Thyroid gland (tissue), 4 donors: ENCODE data around the gene DNASE2B. TPM values are rescaled to one million over a fixed set of nuclear protein-coding genes. Genes with fewer than 3 reads are reported as not detected.

Source experiments
- DNase-seq, 2 donors: peaks; one replicate each; pipeline ENCODE4 v3.0.0-alpha.2; 2019
- H3K27ac ChIP-seq, 3 donors: fragments of 200-600 bp; sonication (generic); 1 replicate in 2 of 3; 2 replicates in 1 of 3; pipeline ENCODE4 v1.5.1; 2016 to 2019; ENCODE audit warnings: mild to moderate bottlenecking in 1 of 3, moderate library complexity in 1 of 3
- H3K27me3 ChIP-seq: fragments of 200-600 bp; sonication (generic); one replicate; pipeline ENCODE4 v1.5.1; 2019
- H3K36me3 ChIP-seq, 2 donors: fragments of 200-600 bp; sonication (generic); one replicate each; pipeline ENCODE4 v1.5.1; 2016 to 2019
- H3K4me1 ChIP-seq, 2 donors: fragments of 200-600 bp; sonication (generic); one replicate each; pipeline ENCODE4 v1.5.1; 2017 to 2019
- H3K4me3 ChIP-seq, 3 donors: fragments of 200-600 bp; sonication (generic); replicated peaks in 1 of 3; 1 replicate in 2 of 3; 2 replicates in 1 of 3; pipeline ENCODE4 v1.5.1; 2016; ENCODE audit warnings: mild to moderate bottlenecking in 1 of 3
- H3K9me3 ChIP-seq: fragments of 200-600 bp; sonication (generic); one replicate; pipeline ENCODE4 v1.5.1; 2017
- CTCF ChIP-seq, 6 experiments: fragments of 200-600 bp in 3 of 6; fragments of 450-650 bp in 3 of 6; sonication (generic) in 3 of 6; IDR thresholded peaks; one replicate each; pipeline ENCODE4 v1.5.1; 2016 to 2019; ENCODE audit warnings: antibody characterized with exemption in 6 of 6, mild to moderate bottlenecking in 2 of 6, inconsistent platforms in 1 of 6, moderate library complexity in 1 of 6
- POLR2A ChIP-seq, 2 donors: fragments of 450-650 bp; IDR thresholded peaks; one replicate each; pipeline ENCODE4 v1.6.1; 2017; ENCODE audit warnings: antibody characterized with exemption in 2 of 2, mild to moderate bottlenecking in 2 of 2, moderate library complexity in 1 of 2
- WGBS, 2 donors: methylation state at CpG; one replicate each; pipeline ENCODE4 v1.1.5; 2017; 5-methylcytosine and 5-hydroxymethylcytosine counted together
- intact Hi-C: fragments of 100-400 bp; cut with DNase I; formaldehyde crosslinking; loops from one replicate; pipeline ENCODE4 v1.15.1; 2023
- total RNA-seq, 4 donors: library from RNA; depleted of rRNA; stranded (reverse); fragments of >200 nt; gene quantifications; one replicate each; pipeline ENCODE4 v1.2.3, GENCODE V29; 2016

The DNASE2B gene
- total RNA-seq, 4 donors from 2014 or later, result 0.88 TPM; not detected in 3

DNA sequence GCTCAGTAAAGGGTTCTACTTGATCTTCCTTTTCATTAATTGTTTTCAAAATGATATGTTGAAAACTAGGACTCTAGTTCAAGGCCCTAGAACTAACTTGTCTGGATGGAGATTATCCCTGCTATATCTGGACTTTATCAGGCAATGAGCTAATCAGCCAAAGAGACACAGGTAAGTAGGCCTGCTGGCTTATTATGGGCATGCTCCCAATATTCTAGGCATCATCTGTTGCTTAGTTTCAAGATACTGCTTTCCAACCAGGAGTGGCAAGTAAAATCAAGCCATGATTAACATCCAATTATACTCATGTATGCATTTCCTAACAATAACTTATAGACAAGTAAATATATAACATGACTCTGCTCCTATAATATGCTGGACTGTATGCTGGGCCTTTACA lies 4.2 kb downstream of the DNASE2B start:
- DNase-seq, result no peak
- TF ChIP-seq POLR2A (IDR thresholded peaks at IDR 0.05) (no peak), CTCF (IDR thresholded peaks at IDR 0.05) (no peak)

GRCh38 chr1:84403347-84403746 lies 5.1 kb downstream of the DNASE2B start:
- Histone ChIP-seq H3K27me3 (no peaks in the 10 kb centered on the region), H3K4me1 (peaks cover 3 to 9% of the 10 kb centered on the region in 2 donors), H3K9me3 (no peaks in the 10 kb centered on the region), H3K4me3 (no peak overlapping the region), H3K36me3 (no peaks in the 10 kb centered on the region), H3K27ac (no peak overlapping the region)
- DNase-seq, result no peak
- 85 to 88% methylated on average over 2 of the region's 2 CpGs for WGBS, 2 donors
- TF ChIP-seq CTCF (IDR thresholded peaks at IDR 0.05) (no peak), POLR2A (IDR thresholded peaks at IDR 0.05) (no peak)
- intact Hi-C loops, result no loop called here

More for the DNA sequence above, 4.2 kb downstream of the DNASE2B start:
- peaks cover 0 to under 1% of the 10 kb centered on the region in 2 donors for H3K4me1 ChIP-seq
- no peak overlapping the region for H3K27ac ChIP-seq
- H3K4me3 ChIP-seq, result no peak overlapping the region
- no peaks in the 10 kb centered on the region for H3K36me3 ChIP-seq
- intact Hi-C loops, result no loop called here
- H3K27me3 ChIP-seq, result no peaks in the 10 kb centered on the region
- H3K9me3 ChIP-seq, result no peaks in the 10 kb centered on the region

DNA sequence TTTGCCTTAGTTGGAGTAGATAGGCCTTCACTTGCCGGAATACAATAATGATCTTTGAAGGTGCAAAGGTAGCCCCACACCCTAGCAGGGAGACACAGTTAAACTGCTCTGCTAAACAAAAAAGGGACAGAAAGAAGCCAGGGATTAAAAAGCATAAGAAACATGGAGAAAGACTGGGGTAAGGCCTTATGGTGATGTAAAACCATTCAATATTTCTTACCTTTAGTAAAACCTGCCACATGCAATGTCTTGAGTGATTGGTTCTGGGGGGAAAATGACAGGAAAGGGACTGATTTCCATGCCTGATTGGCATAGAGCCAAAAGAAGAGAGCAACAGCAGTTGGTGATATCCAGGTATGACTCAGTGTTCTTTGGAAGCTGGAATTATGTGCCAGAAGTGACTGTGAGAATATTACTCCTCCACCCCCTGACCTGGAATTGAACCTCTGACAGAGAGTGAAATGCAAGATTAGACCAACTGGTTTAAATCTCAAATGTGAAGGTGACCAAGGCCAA lies 8.1 kb downstream of the DNASE2B start:
- WGBS, 2 donors, result 93 to 97% methylated on average over 1 of the region's 1 CpG
- intact Hi-C loops, result no loop called here

GRCh38 chr1:84407524-84407923 lies 9.2 kb downstream of the DNASE2B start:
- intact Hi-C loops, result no loop called here
- H3K4me3 ChIP-seq, result no peak overlapping the region
- no peaks in the 10 kb centered on the region for H3K36me3 ChIP-seq
- no peaks in the 10 kb centered on the region for H3K9me3 ChIP-seq
- no peaks in the 10 kb centered on the region for H3K27me3 ChIP-seq
- H3K4me1 ChIP-seq, result peaks cover 11 to 13% of the 10 kb centered on the region in 2 donors
- H3K27ac ChIP-seq, result peak overlapping the region in 1 of 3 donors; percentile 3
- DNase-seq, result no peak
- TF ChIP-seq POLR2A (IDR thresholded peaks at IDR 0.05), result no peak
- no peak for TF ChIP-seq CTCF (IDR thresholded peaks at IDR 0.05)
- WGBS, 2 donors, result 68 to 72% methylated on average over 1 of the region's 1 CpG

More for the DNA sequence above, 8.1 kb downstream of the DNASE2B start:
- H3K27ac ChIP-seq, result no peak overlapping the region
- H3K9me3 ChIP-seq, result no peaks in the 10 kb centered on the region
- TF ChIP-seq CTCF (IDR thresholded peaks at IDR 0.05), result no peak
- no peak for TF ChIP-seq POLR2A (IDR thresholded peaks at IDR 0.05)
- H3K36me3 ChIP-seq, result no peaks in the 10 kb centered on the region
- no peak overlapping the region for H3K4me3 ChIP-seq
- H3K4me1 ChIP-seq, result peaks cover 11 to 13% of the 10 kb centered on the region in 2 donors
- H3K27me3 ChIP-seq, result no peaks in the 10 kb centered on the region
- no peak for DNase-seq

DNA sequence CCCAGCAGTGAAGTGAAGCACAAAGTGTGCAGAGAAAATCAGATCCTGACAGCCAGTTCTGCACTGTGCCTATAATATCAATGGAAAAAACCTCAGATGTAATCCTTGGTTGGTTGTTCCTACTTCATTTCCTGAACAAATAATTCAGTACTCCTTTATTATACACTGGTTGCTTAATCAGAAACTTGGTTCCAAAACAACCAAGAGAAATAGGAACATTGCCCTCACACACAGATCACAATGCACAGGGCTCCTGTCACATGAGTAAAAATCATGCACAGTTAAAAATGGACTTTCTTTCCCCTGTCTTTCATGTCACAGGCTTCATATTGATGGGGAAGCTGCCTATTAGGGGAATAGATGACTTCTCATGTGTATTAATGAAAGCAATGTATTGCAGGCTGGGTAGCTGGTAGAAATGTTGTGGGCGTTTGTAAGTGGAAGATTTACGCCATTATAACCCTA lies 9.7 kb downstream of the DNASE2B start:
- DNase-seq, result no peak
- Histone ChIP-seq H3K4me1 (peaks cover 11 to 13% of the 10 kb centered on the region in 2 donors), H3K27ac (peak overlapping the region in 1 of 3 donors; percentile 3), H3K27me3 (no peaks in the 10 kb centered on the region), H3K36me3 (no peaks in the 10 kb centered on the region), H3K4me3 (no peak overlapping the region), H3K9me3 (no peaks in the 10 kb centered on the region)
- TF ChIP-seq POLR2A (IDR thresholded peaks at IDR 0.05) (peak in 1 of 2 donors; percentile 23), CTCF (IDR thresholded peaks at IDR 0.05) (no peak)
- intact Hi-C loops, result no loop called here
- WGBS, 2 donors, result 90 to 96% methylated on average over 2 of the region's 2 CpGs
